HEK293 (cell line): ENCODE data around the gene KCNK1.

Experiments used
- CTCF ChIA-PET: fragments of 350-600 bp; formaldehyde crosslinking; extraction: SDS; loops from one replicate; lab custom pipeline; 2021; ENCODE audit warnings: antibody characterized with exemption; lab: Yijun Ruan, JAX
- POLR2A ChIA-PET: fragments of 300-600 bp; formaldehyde crosslinking; extraction: SDS; loops from one replicate; lab custom pipeline; 2020; ENCODE audit warnings: antibody characterized with exemption, inconsistent platforms; lab: Yijun Ruan, JAX
- H3K27ac ChIP-seq: fragments of 200-500 bp; sonication (Bioruptor generic); 2 replicates; pipeline ENCODE4 v1.5.1; 2014; ENCODE audit warnings: low read depth, low read length, control low read depth, inconsistent platforms; ENCODE audit errors: extremely low read depth
- H3K36me3 ChIP-seq, 2 experiments: fragments of 200-500 bp in 1 of 2; sonication (Bioruptor generic) in 1 of 2; 1 replicate in 1 of 2; 2 replicates in 1 of 2; pipeline ENCODE4 v1.5.1; 2014 to 2017; ENCODE audit warnings: inconsistent platforms in 2 of 2, low read length in 2 of 2; ENCODE audit not compliant: control insufficient read depth in 2 of 2, insufficient read depth in 1 of 2
- H3K4me1 ChIP-seq: fragments of 200-500 bp; sonication (Bioruptor generic); 2 replicates; pipeline ENCODE4 v1.5.1; 2014; ENCODE audit warnings: mild to moderate bottlenecking, low read length, inconsistent platforms; ENCODE audit not compliant: control insufficient read depth, insufficient read depth
- H3K4me3 ChIP-seq: 2 replicates; pipeline ENCODE4 v1.5.1; 2011; ENCODE audit warnings: low read depth, mild to moderate bottlenecking, control low read depth, low read length, moderate library complexity
- H3K9me3 ChIP-seq: fragments of 200-500 bp; sonication (Bioruptor generic); 2 replicates; pipeline ENCODE4 v1.5.1; 2014; ENCODE audit warnings: low read depth, low read length, inconsistent platforms; ENCODE audit not compliant: control insufficient read depth, insufficient read depth
- BCL11B ChIP-seq: fragments of 450-650 bp; formaldehyde crosslinking; IDR thresholded peaks from 2 replicates; pipeline ENCODE4 v1.5.1; 2016; ENCODE audit warnings: low read depth, missing biosample characterization, missing genetic modification characterization
- EGR2 ChIP-seq: fragments of 450-650 bp; formaldehyde crosslinking; IDR thresholded peaks from 2 replicates; pipeline ENCODE4 v1.5.1; 2016; ENCODE audit warnings: low read depth, missing biosample characterization, missing genetic modification characterization
- GFI1B ChIP-seq: fragments of 450-650 bp; formaldehyde crosslinking; IDR thresholded peaks from 2 replicates; pipeline ENCODE4 v1.5.1; 2016; ENCODE audit warnings: missing biosample characterization, missing genetic modification characterization
- GLIS2 ChIP-seq: fragments of 450-650 bp; formaldehyde crosslinking; IDR thresholded peaks from 2 replicates; pipeline ENCODE4 v1.5.1; 2016; ENCODE audit warnings: missing biosample characterization, missing genetic modification characterization
- HOXD13 ChIP-seq: sonication (generic); formaldehyde crosslinking; IDR thresholded peaks from 2 replicates; pipeline ENCODE4 v1.8.0; 2022; ENCODE audit warnings: missing genetic modification reagents, borderline replicate concordance
- KLF16 ChIP-seq: fragments of 450-650 bp; formaldehyde crosslinking; IDR thresholded peaks from 2 replicates; pipeline ENCODE4 v1.5.1; 2017; ENCODE audit warnings: missing biosample characterization, missing genetic modification characterization
- KLF9 ChIP-seq: fragments of 450-650 bp; formaldehyde crosslinking; IDR thresholded peaks from 2 replicates; pipeline ENCODE4 v1.5.1; 2016; ENCODE audit warnings: missing biosample characterization, missing genetic modification characterization, low read depth
- SP7 ChIP-seq: fragments of 450-650 bp; formaldehyde crosslinking; IDR thresholded peaks from 2 replicates; pipeline ENCODE4 v1.5.1; 2016; ENCODE audit warnings: missing biosample characterization, missing genetic modification characterization
- ZFP37 ChIP-seq: fragments of 450-650 bp; formaldehyde crosslinking; IDR thresholded peaks from 2 replicates; pipeline ENCODE4 v1.5.1; 2016; ENCODE audit warnings: missing biosample characterization, missing genetic modification characterization
- ZFP41 ChIP-seq: fragments of 450-650 bp; formaldehyde crosslinking; IDR thresholded peaks from 2 replicates; pipeline ENCODE4 v1.5.1; 2016; ENCODE audit warnings: missing biosample characterization, missing genetic modification characterization, borderline replicate concordance
- ZIC2 ChIP-seq: fragments of 450-650 bp; formaldehyde crosslinking; IDR thresholded peaks from 2 replicates; pipeline ENCODE4 v1.5.1; 2016; ENCODE audit warnings: missing biosample characterization, missing genetic modification characterization
- ZNF133 ChIP-seq: fragments of 450-650 bp; formaldehyde crosslinking; IDR thresholded peaks from 2 replicates; pipeline ENCODE4 v1.5.1; 2016; ENCODE audit warnings: missing biosample characterization, missing genetic modification characterization
- ZNF174 ChIP-seq: fragments of 450-650 bp; formaldehyde crosslinking; IDR thresholded peaks from 2 replicates; pipeline ENCODE4 v1.5.0; 2017; ENCODE audit warnings: missing biosample characterization, mild to moderate bottlenecking, missing genetic modification characterization
- ZNF19 ChIP-seq: fragments of 450-650 bp; formaldehyde crosslinking; IDR thresholded peaks from 2 replicates; pipeline ENCODE4; 2016; ENCODE audit warnings: missing biosample characterization, missing genetic modification characterization, low read depth
- ZNF221 ChIP-seq: fragments of 450-650 bp; formaldehyde crosslinking; IDR thresholded peaks from 2 replicates; pipeline ENCODE4 v1.5.1; 2017; ENCODE audit warnings: missing biosample characterization, missing genetic modification characterization, borderline replicate concordance
- ZNF248 ChIP-seq: fragments of 450-650 bp; formaldehyde crosslinking; IDR thresholded peaks from 2 replicates; pipeline ENCODE4 v1.5.1; 2017; ENCODE audit warnings: missing biosample characterization, missing genetic modification characterization
- ZNF311 ChIP-seq: fragments of 450-650 bp; formaldehyde crosslinking; IDR thresholded peaks from 2 replicates; pipeline ENCODE4 v1.5.1; 2017; ENCODE audit warnings: missing biosample characterization, missing genetic modification characterization, borderline replicate concordance
- ZNF404 ChIP-seq: fragments of 450-650 bp; formaldehyde crosslinking; IDR thresholded peaks from 2 replicates; pipeline ENCODE4 v1.5.1; 2017; ENCODE audit warnings: missing biosample characterization, missing genetic modification characterization
- ZNF416 ChIP-seq: fragments of 450-650 bp; formaldehyde crosslinking; IDR thresholded peaks from 2 replicates; pipeline ENCODE4 v1.5.1; 2016; ENCODE audit warnings: missing biosample characterization, missing genetic modification characterization
- ZNF571 ChIP-seq: fragments of 450-650 bp; formaldehyde crosslinking; IDR thresholded peaks from 2 replicates; pipeline ENCODE4 v1.5.0; 2017; ENCODE audit warnings: missing biosample characterization, missing genetic modification characterization
- ZNF664 ChIP-seq: fragments of 450-650 bp; formaldehyde crosslinking; IDR thresholded peaks from 2 replicates; pipeline ENCODE4 v1.5.1; 2016; ENCODE audit warnings: missing biosample characterization, missing genetic modification characterization
- ZNF785 ChIP-seq: fragments of 450-650 bp; formaldehyde crosslinking; IDR thresholded peaks from 2 replicates; pipeline ENCODE4 v1.5.1; 2016; ENCODE audit warnings: missing biosample characterization, missing genetic modification characterization
- TF ChIP-seq, protein P1 (sequence below): fragments of 450-650 bp; IDR thresholded peaks from 2 replicates; pipeline ENCODE4 v1.5.1; 2018; ENCODE audit warnings: missing biosample characterization, mild to moderate bottlenecking, missing genetic modification characterization
- TF ChIP-seq, protein P2 (sequence below): fragments of 450-650 bp; formaldehyde crosslinking; IDR thresholded peaks from 2 replicates; pipeline ENCODE4 v1.5.1; 2016; ENCODE audit warnings: missing biosample characterization, missing genetic modification characterization
- TF ChIP-seq, protein P3 (sequence below): fragments of 450-650 bp; formaldehyde crosslinking; optimal IDR thresholded peaks from 2 replicates; pipeline ENCODE3; 2016; ENCODE audit warnings: missing biosample characterization, mild to moderate bottlenecking, missing genetic modification characterization
- TF ChIP-seq, protein P4 (sequence below): fragments of 450-650 bp; formaldehyde crosslinking; IDR thresholded peaks from 2 replicates; pipeline ENCODE4 v1.5.1; 2016; ENCODE audit warnings: missing biosample characterization, missing genetic modification characterization
- TF ChIP-seq, protein P5 (sequence below): fragments of 450-650 bp; formaldehyde crosslinking; IDR thresholded peaks from 2 replicates; pipeline ENCODE4 v1.5.1; 2016; ENCODE audit warnings: missing biosample characterization, missing genetic modification characterization
- TF ChIP-seq, protein P6 (sequence below): fragments of 450-650 bp; IDR thresholded peaks from 2 replicates; pipeline ENCODE4 v1.5.1; 2018; ENCODE audit warnings: missing biosample characterization, missing genetic modification characterization

Gene KCNK1

DNA sequence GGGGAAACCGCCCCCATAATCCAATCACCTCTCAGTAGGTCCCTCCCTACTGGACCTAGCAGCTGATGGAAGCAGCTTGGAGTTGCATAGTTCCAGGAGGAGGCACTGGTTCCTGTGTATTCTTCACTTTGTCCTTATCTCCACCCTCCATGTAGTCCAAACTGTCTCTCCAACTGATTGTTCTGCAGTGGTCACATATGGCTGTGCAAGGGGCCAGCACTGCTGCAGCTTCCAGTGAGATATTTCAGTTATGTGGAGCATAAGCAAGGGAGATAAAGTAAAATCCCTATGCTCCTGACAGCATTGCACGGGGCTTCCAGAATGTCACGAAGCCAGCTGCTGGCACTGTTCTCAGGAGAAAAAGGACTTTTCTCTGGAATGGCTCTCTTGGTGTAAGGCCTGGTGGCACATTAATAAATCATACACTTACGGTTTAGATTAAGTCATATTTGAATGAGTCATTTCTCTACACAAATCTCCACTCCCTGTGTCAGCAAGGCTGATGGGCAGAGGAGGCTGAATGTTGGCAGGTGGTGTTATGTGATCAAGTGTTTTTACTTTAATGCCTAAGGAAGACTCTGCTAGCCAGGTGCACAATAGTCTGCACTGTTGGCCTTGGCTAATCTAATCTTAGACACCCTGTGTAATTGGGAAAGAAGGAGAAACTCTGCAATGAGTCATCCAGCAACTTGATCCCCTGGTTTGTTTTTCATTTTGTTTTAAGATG, 93.4 kb downstream of the KCNK1 start:
- Histone ChIP-seq H3K9me3 (no peaks in the 10 kb centered on the region), H3K27ac (peak overlapping the region; percentile 68), H3K4me1 (peaks cover 26% of the 10 kb centered on the region), H3K36me3 (no peaks in the 10 kb centered on the region), H3K4me3 (no peak overlapping the region)
- POLR2A ChIA-PET, result interaction anchor here (0.7 to 0.9 kb wide), 2 partner anchors 14 kb away, joined by 3 to 5 read pairs; no protein-coding TSS in a partner anchor
- CTCF ChIA-PET, result interaction anchor here (0.7 to 1.6 kb wide), 4 partner anchors 30 to 268 kb away, joined by 3 to 5 read pairs (median 4); no protein-coding TSS in a partner anchor
- TF ChIP-seq, protein P1, sequence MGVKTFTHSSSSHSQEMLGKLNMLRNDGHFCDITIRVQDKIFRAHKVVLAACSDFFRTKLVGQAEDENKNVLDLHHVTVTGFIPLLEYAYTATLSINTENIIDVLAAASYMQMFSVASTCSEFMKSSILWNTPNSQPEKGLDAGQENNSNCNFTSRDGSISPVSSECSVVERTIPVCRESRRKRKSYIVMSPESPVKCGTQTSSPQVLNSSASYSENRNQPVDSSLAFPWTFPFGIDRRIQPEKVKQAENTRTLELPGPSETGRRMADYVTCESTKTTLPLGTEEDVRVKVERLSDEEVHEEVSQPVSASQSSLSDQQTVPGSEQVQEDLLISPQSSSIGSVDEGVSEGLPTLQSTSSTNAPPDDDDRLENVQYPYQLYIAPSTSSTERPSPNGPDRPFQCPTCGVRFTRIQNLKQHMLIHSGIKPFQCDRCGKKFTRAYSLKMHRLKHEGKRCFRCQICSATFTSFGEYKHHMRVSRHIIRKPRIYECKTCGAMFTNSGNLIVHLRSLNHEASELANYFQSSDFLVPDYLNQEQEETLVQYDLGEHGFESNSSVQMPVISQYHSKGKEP, result no peak
- TF ChIP-seq ZNF248 (no peak), ZFP41 (no peak), ZIC2 (tag by site-specific recombination) (no peak), ZNF311 (tag by site-specific recombination) (no peak), ZNF174 (no peak), GLIS2 (tag by site-specific recombination) (no peak), HOXD13 (CRISPR knock-in tag) (no peak), ZNF571 (no peak), ZFP37 (tag by site-specific recombination) (peak; percentile 44; the same call in 1 of the 2 replicates), ZNF133 (tag by site-specific recombination) (no peak), EGR2 (tag by site-specific recombination) (no peak), ZNF416 (tag by site-specific recombination) (no peak), KLF9 (tag by site-specific recombination) (no peak), ZNF404 (no peak), ZNF664 (tag by site-specific recombination) (no peak), GFI1B (tag by site-specific recombination) (no peak), BCL11B (no peak), ZNF221 (tag by site-specific recombination) (no peak), ZNF19 (tag by site-specific recombination) (no peak), SP7 (tag by site-specific recombination) (peak; percentile 95), ZNF785 (no peak), KLF16 (no peak)
- TF ChIP-seq, protein P2, sequence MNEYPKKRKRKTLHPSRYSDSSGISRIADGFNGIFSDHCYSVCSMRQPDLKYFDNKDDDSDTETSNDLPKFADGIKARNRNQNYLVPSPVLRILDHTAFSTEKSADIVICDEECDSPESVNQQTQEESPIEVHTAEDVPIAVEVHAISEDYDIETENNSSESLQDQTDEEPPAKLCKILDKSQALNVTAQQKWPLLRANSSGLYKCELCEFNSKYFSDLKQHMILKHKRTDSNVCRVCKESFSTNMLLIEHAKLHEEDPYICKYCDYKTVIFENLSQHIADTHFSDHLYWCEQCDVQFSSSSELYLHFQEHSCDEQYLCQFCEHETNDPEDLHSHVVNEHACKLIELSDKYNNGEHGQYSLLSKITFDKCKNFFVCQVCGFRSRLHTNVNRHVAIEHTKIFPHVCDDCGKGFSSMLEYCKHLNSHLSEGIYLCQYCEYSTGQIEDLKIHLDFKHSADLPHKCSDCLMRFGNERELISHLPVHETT (tag by site-specific recombination), result no peak; the same call in 1 of the 2 replicates
- TF ChIP-seq, protein P3, sequence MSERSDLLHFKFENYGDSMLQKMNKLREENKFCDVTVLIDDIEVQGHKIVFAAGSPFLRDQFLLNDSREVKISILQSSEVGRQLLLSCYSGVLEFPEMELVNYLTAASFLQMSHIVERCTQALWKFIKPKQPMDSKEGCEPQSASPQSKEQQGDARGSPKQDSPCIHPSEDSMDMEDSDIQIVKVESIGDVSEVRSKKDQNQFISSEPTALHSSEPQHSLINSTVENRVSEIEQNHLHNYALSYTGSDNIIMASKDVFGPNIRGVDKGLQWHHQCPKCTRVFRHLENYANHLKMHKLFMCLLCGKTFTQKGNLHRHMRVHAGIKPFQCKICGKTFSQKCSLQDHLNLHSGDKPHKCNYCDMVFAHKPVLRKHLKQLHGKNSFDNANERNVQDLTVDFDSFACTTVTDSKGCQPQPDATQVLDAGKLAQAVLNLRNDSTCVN (tag by site-specific recombination), result no peak
- TF ChIP-seq, protein P4, sequence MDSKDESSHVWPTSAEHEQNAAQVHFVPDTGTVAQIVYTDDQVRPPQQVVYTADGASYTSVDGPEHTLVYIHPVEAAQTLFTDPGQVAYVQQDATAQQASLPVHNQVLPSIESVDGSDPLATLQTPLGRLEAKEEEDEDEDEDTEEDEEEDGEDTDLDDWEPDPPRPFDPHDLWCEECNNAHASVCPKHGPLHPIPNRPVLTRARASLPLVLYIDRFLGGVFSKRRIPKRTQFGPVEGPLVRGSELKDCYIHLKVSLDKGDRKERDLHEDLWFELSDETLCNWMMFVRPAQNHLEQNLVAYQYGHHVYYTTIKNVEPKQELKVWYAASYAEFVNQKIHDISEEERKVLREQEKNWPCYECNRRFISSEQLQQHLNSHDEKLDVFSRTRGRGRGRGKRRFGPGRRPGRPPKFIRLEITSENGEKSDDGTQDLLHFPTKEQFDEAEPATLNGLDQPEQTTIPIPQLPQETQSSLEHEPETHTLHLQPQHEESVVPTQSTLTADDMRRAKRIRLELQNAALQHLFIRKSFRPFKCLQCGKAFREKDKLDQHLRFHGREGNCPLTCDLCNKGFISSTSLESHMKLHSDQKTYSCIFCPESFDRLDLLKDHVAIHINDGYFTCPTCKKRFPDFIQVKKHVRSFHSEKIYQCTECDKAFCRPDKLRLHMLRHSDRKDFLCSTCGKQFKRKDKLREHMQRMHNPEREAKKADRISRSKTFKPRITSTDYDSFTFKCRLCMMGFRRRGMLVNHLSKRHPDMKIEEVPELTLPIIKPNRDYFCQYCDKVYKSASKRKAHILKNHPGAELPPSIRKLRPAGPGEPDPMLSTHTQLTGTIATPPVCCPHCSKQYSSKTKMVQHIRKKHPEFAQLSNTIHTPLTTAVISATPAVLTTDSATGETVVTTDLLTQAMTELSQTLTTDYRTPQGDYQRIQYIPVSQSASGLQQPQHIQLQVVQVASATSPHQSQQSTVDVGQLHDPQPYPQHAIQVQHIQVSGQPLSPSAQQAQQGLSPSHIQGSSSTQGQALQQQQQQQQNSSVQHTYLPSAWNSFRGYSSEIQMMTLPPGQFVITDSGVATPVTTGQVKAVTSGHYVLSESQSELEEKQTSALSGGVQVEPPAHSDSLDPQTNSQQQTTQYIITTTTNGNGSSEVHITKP (tag by site-specific recombination), result no peak
- TF ChIP-seq, protein P5, sequence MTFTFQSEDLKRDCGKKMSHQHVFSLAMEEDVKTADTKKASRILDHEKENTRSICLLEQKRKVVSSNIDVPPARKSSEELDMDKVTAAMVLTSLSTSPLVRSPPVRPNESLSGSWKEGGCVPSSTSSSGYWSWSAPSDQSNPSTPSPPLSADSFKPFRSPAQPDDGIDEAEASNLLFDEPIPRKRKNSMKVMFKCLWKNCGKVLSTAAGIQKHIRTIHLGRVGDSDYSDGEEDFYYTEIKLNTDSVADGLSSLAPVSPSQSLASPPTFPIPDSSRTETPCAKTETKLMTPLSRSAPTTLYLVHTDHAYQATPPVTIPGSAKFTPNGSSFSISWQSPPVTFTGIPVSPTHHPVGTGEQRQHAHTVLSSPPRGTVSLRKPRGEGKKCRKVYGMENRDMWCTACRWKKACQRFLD, result no peak
- TF ChIP-seq, protein P6, sequence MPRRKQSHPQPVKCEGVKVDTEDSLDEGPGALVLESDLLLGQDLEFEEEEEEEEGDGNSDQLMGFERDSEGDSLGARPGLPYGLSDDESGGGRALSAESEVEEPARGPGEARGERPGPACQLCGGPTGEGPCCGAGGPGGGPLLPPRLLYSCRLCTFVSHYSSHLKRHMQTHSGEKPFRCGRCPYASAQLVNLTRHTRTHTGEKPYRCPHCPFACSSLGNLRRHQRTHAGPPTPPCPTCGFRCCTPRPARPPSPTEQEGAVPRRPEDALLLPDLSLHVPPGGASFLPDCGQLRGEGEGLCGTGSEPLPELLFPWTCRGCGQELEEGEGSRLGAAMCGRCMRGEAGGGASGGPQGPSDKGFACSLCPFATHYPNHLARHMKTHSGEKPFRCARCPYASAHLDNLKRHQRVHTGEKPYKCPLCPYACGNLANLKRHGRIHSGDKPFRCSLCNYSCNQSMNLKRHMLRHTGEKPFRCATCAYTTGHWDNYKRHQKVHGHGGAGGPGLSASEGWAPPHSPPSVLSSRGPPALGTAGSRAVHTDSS, result no peak
